Natural killer cell (primary cell): Measurements from ENCODE around the gene RASL10B. TPM values are rescaled to one million over a fixed set of nuclear protein-coding genes. Genes with fewer than 3 reads are reported as not detected.
A peak's percentile ranks its signal among the peaks of the same experiment; 100 is the strongest.

Experiments
- ATAC-seq, 3 donors: fragments of 150-1000 bp in 2 of 3; fragments of 200-7000 bp in 1 of 3; cut with Tn5 transposase; 1 replicate in 1 of 3; 2 replicates in 2 of 3; pipeline ENCODE4 v1.10.0; 2021; ENCODE audit warnings: mild to moderate bottlenecking in 2 of 3, moderate library complexity in 2 of 3
- DNase-seq, 2 donors: peaks; one replicate each; pipeline versions ENCODE4 v3.0.0 to v3.0.0-alpha.2; 2013 to 2021; ENCODE audit warnings: mixed read lengths in 1 of 2
- H3K27ac ChIP-seq: one replicate; pipeline ENCODE4 v1.5.1; 2013; ENCODE audit warnings: mild to moderate bottlenecking, low read length
- H3K27me3 ChIP-seq: one replicate; pipeline ENCODE4 v1.6.1; 2013; ENCODE audit warnings: low read length; ENCODE audit not compliant: control insufficient read depth, insufficient read depth
- H3K36me3 ChIP-seq: one replicate; pipeline ENCODE4 v1.6.1; 2013; ENCODE audit warnings: low read length; ENCODE audit not compliant: control insufficient read depth, insufficient read depth
- H3K4me1 ChIP-seq: one replicate; pipeline ENCODE4 v1.6.1; 2013; ENCODE audit warnings: low read length; ENCODE audit not compliant: control insufficient read depth, insufficient read depth
- H3K4me3 ChIP-seq: one replicate; pipeline ENCODE4 v1.5.1; 2013; ENCODE audit warnings: low read length
- H3K9me3 ChIP-seq: one replicate; pipeline ENCODE4 v1.6.1; 2013; ENCODE audit warnings: low read length; ENCODE audit not compliant: control insufficient read depth, insufficient read depth
- H3K27ac Mint-ChIP-seq, 2 donors: one replicate each; pipeline ENCODE4 v1.8.0; 2022; ENCODE audit warnings: mild to moderate bottlenecking in 2 of 2, mixed read lengths in 2 of 2, moderate library complexity in 1 of 2
- H3K27me3 Mint-ChIP-seq, 2 donors: one replicate each; pipeline ENCODE4 v1.8.0; 2022; ENCODE audit warnings: low read depth in 2 of 2, mixed read lengths in 2 of 2
- H3K36me3 Mint-ChIP-seq: one replicate; pipeline ENCODE4 v1.8.0; 2022; ENCODE audit warnings: mixed read lengths
- H3K4me1 Mint-ChIP-seq, 2 donors: one replicate each; pipeline ENCODE4 v1.8.0; 2022; ENCODE audit warnings: mixed read lengths in 2 of 2
- H3K4me3 Mint-ChIP-seq: one replicate; pipeline ENCODE4 v1.8.0; 2022; ENCODE audit warnings: mild to moderate bottlenecking, moderate library complexity, mixed read lengths
- H3K9me3 Mint-ChIP-seq, 2 donors: one replicate each; pipeline ENCODE4 v1.8.0; 2022; ENCODE audit warnings: mixed read lengths in 2 of 2
- CTCF ChIP-seq: fragments of 200-600 bp; IDR thresholded peaks from one replicate; pipeline ENCODE4 v1.8.0; 2022; ENCODE audit warnings: antibody characterized with exemption
- WGBS: methylation state at CpG from one replicate; pipeline ENCODE4 v1.1.7; 2013; ENCODE audit warnings: missing lambda C conversion rate; ENCODE audit not compliant: insufficient coverage; 5-methylcytosine and 5-hydroxymethylcytosine counted together
- intact Hi-C: fragments of 100-400 bp; cut with micrococcal nuclease; formaldehyde crosslinking; loops from one replicate; pipeline ENCODE4 v1.14.2; 2022
- total RNA-seq, 4 donors: library from RNA; stranded (reverse); fragments of 120-200 nt in 1 of 4; gene quantifications; one replicate each; pipeline versions ENCODE4 v1.2.3 to v1.2.4, GENCODE V29; 2013 to 2022

The RASL10B gene
- total RNA-seq, 3 donors from 2014 or later (not counting 1 experiment from before 2014, with no cell fraction given), result 0.07 TPM; not detected in 2

GRCh38 chr17:35763767-35764122, 32.3 kb downstream of the RASL10B start:
- TF ChIP-seq CTCF, result no peak
- H3K4me1 ChIP-seq, result peaks cover 15% of the 10 kb centered on the region
- WGBS, result 32% methylated on average over 17 of the region's 17 CpGs
- no peaks in the 10 kb centered on the region for H3K36me3 ChIP-seq
- H3K36me3 Mint-ChIP-seq, result no peaks in the 10 kb centered on the region
- H3K9me3 Mint-ChIP-seq, result no peaks in the 10 kb centered on the region
- H3K9me3 ChIP-seq, result no peaks in the 10 kb centered on the region
- intact Hi-C loops, result loop anchor here (1.0 kb wide), 1 partner anchor 46 kb away; the partner anchor contains the start of gene TAF15
- peak overlapping the region; percentile 65 for H3K27ac ChIP-seq
- H3K27me3 Mint-ChIP-seq, result peaks cover 5 to 7% of the 10 kb centered on the region in 2 donors
- peak overlapping the region; percentile 83 for H3K4me3 ChIP-seq
- no peak for DNase-seq
- H3K27ac Mint-ChIP-seq, result peak overlapping the region; percentile 38 to 88
- no peaks in the 10 kb centered on the region for H3K27me3 ChIP-seq
- peaks cover 6 to 9% of the 10 kb centered on the region in 2 donors for H3K4me1 Mint-ChIP-seq
- no peak for ATAC-seq
- H3K4me3 Mint-ChIP-seq, result peak overlapping the region; percentile 95

- Histone ChIP-seq H3K4me3 (peak overlapping the region; percentile 83), H3K9me3 (no peaks in the 10 kb centered on the region), H3K27me3 (no peaks in the 10 kb centered on the region), H3K4me1 (peaks cover 15% of the 10 kb centered on the region), H3K27ac (peak overlapping the region; percentile 65), H3K36me3 (no peaks in the 10 kb centered on the region)
- Mint-ChIP-seq H3K36me3 (no peaks in the 10 kb centered on the region), H3K27ac (peak overlapping the region; percentile 66 to 88), H3K27me3 (peaks cover 5 to 7% of the 10 kb centered on the region in 2 donors), H3K4me1 (peaks cover 6 to 9% of the 10 kb centered on the region in 2 donors), H3K9me3 (no peaks in the 10 kb centered on the region), H3K4me3 (peak overlapping the region; percentile 95)
- 1% methylated on average over 75 of the region's 75 CpGs for WGBS
- intact Hi-C loops, result loop anchor here (1.0 kb wide), 1 partner anchor 45 kb away; the partner anchor contains the start of gene TAF15
- ATAC-seq (peak; percentile 86 to 92 (median 88)), DNase-seq (peak; percentile 87 to 92)
- peak; percentile 85 for TF ChIP-seq CTCF
These were observed 32.9 kb downstream of the RASL10B start for GRCh38 chr17:35764123-35764991.

- peak overlapping the region; percentile 66 to 88 for H3K27ac Mint-ChIP-seq
- WGBS, result 82% methylated on average over 11 of the region's 11 CpGs
- intact Hi-C loops, result no loop called here
- peak overlapping the region; percentile 83 for H3K4me3 ChIP-seq
- TF ChIP-seq CTCF, result no peak
- peaks cover 6 to 9% of the 10 kb centered on the region in 2 donors for H3K4me1 Mint-ChIP-seq
- no peaks in the 10 kb centered on the region for H3K9me3 ChIP-seq
- H3K27me3 ChIP-seq, result no peaks in the 10 kb centered on the region
- no peak for DNase-seq
- H3K4me1 ChIP-seq, result peaks cover 15% of the 10 kb centered on the region
- no peaks in the 10 kb centered on the region for H3K9me3 Mint-ChIP-seq
- no peak overlapping the region for H3K27ac ChIP-seq
- ATAC-seq, result no peak
- no peaks in the 10 kb centered on the region for H3K36me3 Mint-ChIP-seq
- no peaks in the 10 kb centered on the region for H3K36me3 ChIP-seq
- H3K27me3 Mint-ChIP-seq, result peaks cover 5 to 7% of the 10 kb centered on the region in 2 donors
- H3K4me3 Mint-ChIP-seq, result peak overlapping the region; percentile 95
These were observed 33.8 kb downstream of the RASL10B start for GRCh38 chr17:35765086-35765710.
